GM12878 (cell line): ENCODE results near the gene PDE8B. TPM values are rescaled to one million over a fixed set of nuclear protein-coding genes. Genes with fewer than 3 reads are reported as not detected.

Source experiments
- FOXM1 ChIP-seq: IDR thresholded peaks from 2 replicates; pipeline ENCODE4 v1.6.1; 2012; ENCODE audit warnings: low read depth, mild to moderate bottlenecking, inconsistent platforms, low read length, moderate library complexity
- LARP7 ChIP-seq: fragments of 450-650 bp; IDR thresholded peaks from 2 replicates; pipeline ENCODE4 v1.6.1; 2017; ENCODE audit warnings: mild to moderate bottlenecking
- POLR2A ChIP-seq: IDR thresholded peaks from 2 replicates; pipeline ENCODE4 v1.6.1; 2011; ENCODE audit warnings: low read depth, mild to moderate bottlenecking, low read length
- polyA plus RNA-seq, 11 experiments: library from polyadenylated mRNA; depleted of rRNA in 4 of 11; unstranded in 6 of 11; stranded (reverse) in 5 of 11; fragments of >200 nt; fragmentation: Nextera tagmentation in 4 of 11; fragmentation: Illumina TruSeq in 1 of 11; extraction: Ambion mirVana in 4 of 11; extraction: Trizol in 1 of 11; gene quantifications; 1 replicate in 1 of 11; 2 replicates in 10 of 11; pipeline versions ENCODE4 v1.2.1 to v1.2.3, GENCODE V29; 2011 to 2016; ENCODE audit warnings: inconsistent platforms in 2 of 11, missing spikeins in 2 of 11, low read depth in 1 of 11
- total RNA-seq, 4 experiments: library from RNA; depleted of rRNA in 3 of 4; stranded (reverse); fragments of >200 nt in 3 of 4; fragmentation: Illumina TruSeq in 1 of 4; extraction: Trizol in 1 of 4; gene quantifications; 2 replicates each; pipeline versions ENCODE4 v1.2.1 to v1.2.3, GENCODE V29; 2013 to 2021
- TF ChIP-seq, protein P1 (sequence below): IDR thresholded peaks from 2 replicates; pipeline ENCODE4 v1.6.1; 2011; ENCODE audit warnings: low read depth, mild to moderate bottlenecking, low read length, moderate library complexity, borderline replicate concordance; ENCODE audit errors: extremely low read depth
- TF ChIP-seq, protein P2 (sequence below): fragments of 450-650 bp; formaldehyde crosslinking; IDR thresholded peaks from 2 replicates; pipeline ENCODE4 v1.4.0; 2022; ENCODE audit warnings: mild to moderate bottlenecking, moderate library complexity
- TF ChIP-seq, protein P3 (sequence below): fragments of 450-650 bp; IDR thresholded peaks from 2 replicates; pipeline ENCODE4 v1.6.1; 2017; ENCODE audit warnings: mild to moderate bottlenecking, moderate library complexity
- TF ChIP-seq, protein P4 (sequence below): fragments of 450-650 bp; IDR thresholded peaks from 2 replicates; pipeline ENCODE4 v1.6.1; 2014; ENCODE audit warnings: mild to moderate bottlenecking

Gene PDE8B
- total and polyA plus RNA-seq, 10 of the 15 experiments (the other 5 are each of a cell fraction or from before 2014, with no cell fraction given), result 0.03 to 0.44 (median 0.20) TPM; not detected in 3

DNA sequence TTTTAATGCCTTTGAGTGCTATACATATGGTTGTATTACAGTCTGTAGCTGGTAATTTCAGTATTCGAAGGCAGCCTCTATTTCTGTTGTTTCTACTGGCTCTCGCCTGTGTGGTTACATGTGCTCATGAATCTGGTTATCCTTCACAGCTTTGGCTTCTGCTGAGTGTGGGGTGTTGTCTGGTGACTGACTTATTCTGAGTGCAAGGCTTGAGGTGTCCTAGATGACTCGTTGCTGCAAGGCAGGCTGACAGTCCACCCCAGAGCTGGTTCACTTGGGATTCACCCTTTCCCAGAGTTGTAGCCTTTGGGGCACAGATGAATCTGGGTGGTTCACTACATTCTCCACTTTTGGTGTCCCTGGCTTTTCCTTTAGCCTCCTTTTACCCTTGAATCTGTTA, 41.4 kb downstream of the PDE8B start (continued):
- TF ChIP-seq FOXM1 (no peak), LARP7 (no peak), POLR2A (no peak)
- TF ChIP-seq, protein P1, sequence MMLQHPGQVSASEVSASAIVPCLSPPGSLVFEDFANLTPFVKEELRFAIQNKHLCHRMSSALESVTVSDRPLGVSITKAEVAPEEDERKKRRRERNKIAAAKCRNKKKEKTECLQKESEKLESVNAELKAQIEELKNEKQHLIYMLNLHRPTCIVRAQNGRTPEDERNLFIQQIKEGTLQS, result no peak
- TF ChIP-seq, protein P2, sequence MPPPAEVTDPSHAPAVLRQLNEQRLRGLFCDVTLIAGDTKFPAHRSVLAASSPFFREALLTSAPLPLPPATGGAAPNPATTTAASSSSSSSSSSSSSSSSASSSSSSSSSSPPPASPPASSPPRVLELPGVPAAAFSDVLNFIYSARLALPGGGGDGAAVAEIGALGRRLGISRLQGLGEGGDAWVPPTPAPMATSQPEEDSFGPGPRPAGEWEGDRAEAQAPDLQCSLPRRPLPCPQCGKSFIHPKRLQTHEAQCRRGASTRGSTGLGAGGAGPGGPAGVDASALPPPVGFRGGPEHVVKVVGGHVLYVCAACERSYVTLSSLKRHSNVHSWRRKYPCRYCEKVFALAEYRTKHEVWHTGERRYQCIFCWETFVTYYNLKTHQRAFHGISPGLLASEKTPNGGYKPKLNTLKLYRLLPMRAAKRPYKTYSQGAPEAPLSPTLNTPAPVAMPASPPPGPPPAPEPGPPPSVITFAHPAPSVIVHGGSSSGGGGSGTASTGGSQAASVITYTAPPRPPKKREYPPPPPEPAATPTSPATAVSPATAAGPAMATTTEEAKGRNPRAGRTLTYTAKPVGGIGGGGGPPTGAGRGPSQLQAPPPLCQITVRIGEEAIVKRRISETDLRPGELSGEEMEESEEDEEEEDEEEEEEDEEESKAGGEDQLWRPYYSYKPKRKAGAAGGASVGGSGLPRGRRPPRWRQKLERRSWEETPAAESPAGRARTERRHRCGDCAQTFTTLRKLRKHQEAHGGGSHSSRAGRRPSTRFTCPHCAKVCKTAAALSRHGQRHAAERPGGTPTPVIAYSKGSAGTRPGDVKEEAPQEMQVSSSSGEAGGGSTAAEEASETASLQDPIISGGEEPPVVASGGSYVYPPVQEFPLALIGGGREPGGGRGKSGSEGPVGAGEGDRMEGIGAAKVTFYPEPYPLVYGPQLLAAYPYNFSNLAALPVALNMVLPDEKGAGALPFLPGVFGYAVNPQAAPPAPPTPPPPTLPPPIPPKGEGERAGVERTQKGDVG (CRISPR knock-in tag), result no peak
- TF ChIP-seq, protein P3, sequence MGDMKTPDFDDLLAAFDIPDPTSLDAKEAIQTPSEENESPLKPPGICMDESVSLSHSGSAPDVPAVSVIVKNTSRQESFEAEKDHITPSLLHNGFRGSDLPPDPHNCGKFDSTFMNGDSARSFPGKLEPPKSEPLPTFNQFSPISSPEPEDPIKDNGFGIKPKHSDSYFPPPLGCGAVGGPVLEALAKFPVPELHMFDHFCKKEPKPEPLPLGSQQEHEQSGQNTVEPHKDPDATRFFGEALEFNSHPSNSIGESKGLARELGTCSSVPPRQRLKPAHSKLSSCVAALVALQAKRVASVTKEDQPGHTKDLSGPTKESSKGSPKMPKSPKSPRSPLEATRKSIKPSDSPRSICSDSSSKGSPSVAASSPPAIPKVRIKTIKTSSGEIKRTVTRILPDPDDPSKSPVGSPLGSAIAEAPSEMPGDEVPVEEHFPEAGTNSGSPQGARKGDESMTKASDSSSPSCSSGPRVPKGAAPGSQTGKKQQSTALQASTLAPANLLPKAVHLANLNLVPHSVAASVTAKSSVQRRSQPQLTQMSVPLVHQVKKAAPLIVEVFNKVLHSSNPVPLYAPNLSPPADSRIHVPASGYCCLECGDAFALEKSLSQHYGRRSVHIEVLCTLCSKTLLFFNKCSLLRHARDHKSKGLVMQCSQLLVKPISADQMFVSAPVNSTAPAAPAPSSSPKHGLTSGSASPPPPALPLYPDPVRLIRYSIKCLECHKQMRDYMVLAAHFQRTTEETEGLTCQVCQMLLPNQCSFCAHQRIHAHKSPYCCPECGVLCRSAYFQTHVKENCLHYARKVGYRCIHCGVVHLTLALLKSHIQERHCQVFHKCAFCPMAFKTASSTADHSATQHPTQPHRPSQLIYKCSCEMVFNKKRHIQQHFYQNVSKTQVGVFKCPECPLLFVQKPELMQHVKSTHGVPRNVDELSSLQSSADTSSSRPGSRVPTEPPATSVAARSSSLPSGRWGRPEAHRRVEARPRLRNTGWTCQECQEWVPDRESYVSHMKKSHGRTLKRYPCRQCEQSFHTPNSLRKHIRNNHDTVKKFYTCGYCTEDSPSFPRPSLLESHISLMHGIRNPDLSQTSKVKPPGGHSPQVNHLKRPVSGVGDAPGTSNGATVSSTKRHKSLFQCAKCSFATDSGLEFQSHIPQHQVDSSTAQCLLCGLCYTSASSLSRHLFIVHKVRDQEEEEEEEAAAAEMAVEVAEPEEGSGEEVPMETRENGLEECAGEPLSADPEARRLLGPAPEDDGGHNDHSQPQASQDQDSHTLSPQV, result no peak
- TF ChIP-seq, protein P4, sequence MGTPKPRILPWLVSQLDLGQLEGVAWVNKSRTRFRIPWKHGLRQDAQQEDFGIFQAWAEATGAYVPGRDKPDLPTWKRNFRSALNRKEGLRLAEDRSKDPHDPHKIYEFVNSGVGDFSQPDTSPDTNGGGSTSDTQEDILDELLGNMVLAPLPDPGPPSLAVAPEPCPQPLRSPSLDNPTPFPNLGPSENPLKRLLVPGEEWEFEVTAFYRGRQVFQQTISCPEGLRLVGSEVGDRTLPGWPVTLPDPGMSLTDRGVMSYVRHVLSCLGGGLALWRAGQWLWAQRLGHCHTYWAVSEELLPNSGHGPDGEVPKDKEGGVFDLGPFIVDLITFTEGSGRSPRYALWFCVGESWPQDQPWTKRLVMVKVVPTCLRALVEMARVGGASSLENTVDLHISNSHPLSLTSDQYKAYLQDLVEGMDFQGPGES, result no peak
